Epithelial cell of umbilical artery (primary cell): ENCODE measurements around the gene OR1N1. TPM values are rescaled to one million over a fixed set of nuclear protein-coding genes. Genes with fewer than 3 reads are reported as not detected.

Source experiments
- total RNA-seq: library from RNA; depleted of rRNA; stranded (reverse); fragments of >200 nt; gene quantifications from 2 replicates; pipeline ENCODE4 v1.2.3, GENCODE V29; 2014

OR1N1 gene
- total RNA-seq: not detected in 2 replicates

GRCh38 chr9:122527193-122527592, at the start of gene OR1N1:
Gene OR1N1, minus strand, starts transcription at chr9:122527293. Its CDS starts 0 bp downstream, at chr9:122527293.

GRCh38 chr9:122552812-122553211, 25.7 kb upstream of the OR1N1 start, which contains the start of gene OR1N2:
Gene OR1N2, plus strand, starts transcription at chr9:122553112. Its CDS starts 100 bp downstream, at chr9:122553212.

GRCh38 chr9:122518841-122519240, 8.3 kb downstream of the OR1N1 start, which contains the start of gene OR1J4:
Gene OR1J4, plus strand, starts transcription at chr9:122519141. Its CDS starts 0 bp downstream, at chr9:122519141.

GRCh38 chr9:122510502-122510901, 16.6 kb downstream of the OR1N1 start, which contains the start of gene OR1J2:
Gene OR1J2, plus strand, starts transcription at chr9:122510802. Its CDS starts 0 bp downstream, at chr9:122510802.

GRCh38 chr9:122477826-122478225, 49.3 kb downstream of the OR1N1 start, which contains the start of gene OR1J1:
Gene OR1J1, minus strand, starts transcription at chr9:122477926. Its CDS starts 0 bp downstream, at chr9:122477926.

Other genes starting within 250 kb of the OR1N1 start
- under 0.01 and 0.91 TPM in 2 replicates for gene PTGS1, start 156.3 kb downstream of the OR1N1 start, total RNA-seq
- gene OR1J1, start 49.4 kb downstream of the OR1N1 start, total RNA-seq: not detected in 2 replicates
- gene OR1J2, start 16.5 kb downstream of the OR1N1 start, total RNA-seq: not detected in 2 replicates
- not detected in 2 replicates for gene OR1J4, start 8.2 kb downstream of the OR1N1 start, total RNA-seq
- gene OR1N2, start 25.8 kb upstream of the OR1N1 start, total RNA-seq: not detected in 2 replicates
- not detected in 2 replicates for gene OR1L8, start 56.1 kb upstream of the OR1N1 start, total RNA-seq
- gene OR1Q1, start 87.4 kb upstream of the OR1N1 start, total RNA-seq: not detected in 2 replicates
- gene OR1B1, start 130.3 kb upstream of the OR1N1 start, total RNA-seq: not detected in 2 replicates
- not detected in 2 replicates for gene OR1L1, start 134.4 kb upstream of the OR1N1 start, total RNA-seq
- gene OR1L3, start 147.8 kb upstream of the OR1N1 start, total RNA-seq: not detected in 2 replicates
- not detected in 2 replicates for gene OR1L4, start 196.7 kb upstream of the OR1N1 start, total RNA-seq
- not detected in 2 replicates for gene OR1L6, start 215.0 kb upstream of the OR1N1 start, total RNA-seq